B cell (primary cell): Measurements from ENCODE around the gene HAUS7. TPM values are rescaled to one million over a fixed set of nuclear protein-coding genes. Genes with fewer than 3 reads are reported as not detected.

Source experiments
- ATAC-seq: fragments of 200-7000 bp; cut with Tn5 transposase; one replicate; pipeline ENCODE4 v1.10.0; 2021; ENCODE audit warnings: low read depth, mild to moderate bottlenecking, moderate number of reproducible peaks, moderate library complexity
- CTCF ChIA-PET: fragments of 350-600 bp; sonication (Branson Sonifier 250); formaldehyde crosslinking; loops from one replicate; lab custom pipeline; 2021; ENCODE audit warnings: antibody characterized with exemption, inconsistent platforms; lab: Charles Lee
- POLR2A ChIA-PET: fragments of 350-600 bp; sonication (Branson Sonifier 250); formaldehyde crosslinking; loops from one replicate; lab custom pipeline; 2021; ENCODE audit warnings: antibody characterized with exemption; lab: Charles Lee
- DNase-seq: peaks from one replicate; pipeline ENCODE4 v3.0.0; 2013
- H2AFZ ChIP-seq: 2 replicates; pipeline ENCODE4 v1.6.1; 2012; ENCODE audit warnings: mild to moderate bottlenecking, low read depth, low read length; ENCODE audit not compliant: insufficient read depth, poor library complexity, severe bottlenecking
- H3K27ac ChIP-seq, 2 donors: 1 replicate in 1 of 2; 2 replicates in 1 of 2; pipeline ENCODE4 v1.5.1; 2012 to 2013; ENCODE audit warnings: low read length in 2 of 2, mild to moderate bottlenecking in 2 of 2, moderate library complexity in 1 of 2
- H3K27me3 ChIP-seq, 4 experiments: fragments of 200-600 bp in 1 of 4; sonication (generic) in 1 of 4; replicated peaks in 1 of 4; 1 replicate in 2 of 4; 2 replicates in 2 of 4; pipeline versions ENCODE4 v1.6.1 to v1.7.0; 2013 to 2016; ENCODE audit warnings: low read length in 3 of 4, mild to moderate bottlenecking in 2 of 4, mixed read lengths in 1 of 4, moderate library complexity in 1 of 4; ENCODE audit not compliant: insufficient read depth in 4 of 4, control insufficient read depth in 3 of 4; ENCODE audit errors: control extremely low read depth in 1 of 4
- H3K36me3 ChIP-seq, 2 experiments: replicated peaks in 1 of 2; 1 replicate in 1 of 2; 2 replicates in 1 of 2; pipeline versions ENCODE4 v1.6.1 to v1.7.1; 2013; ENCODE audit warnings: low read length in 1 of 2; ENCODE audit not compliant: insufficient read depth in 2 of 2, control insufficient read depth in 1 of 2; ENCODE audit errors: control extremely low read depth in 1 of 2, extremely low read depth in 1 of 2
- H3K4me1 ChIP-seq, 2 donors: fragments of 200-600 bp in 1 of 2; sonication (generic) in 1 of 2; 1 replicate in 1 of 2; 2 replicates in 1 of 2; pipeline versions ENCODE4 v1.5.1 to v1.6.1; 2013 to 2017; ENCODE audit warnings: low read length in 2 of 2; ENCODE audit not compliant: control insufficient read depth in 2 of 2, insufficient read depth in 2 of 2
- H3K4me2 ChIP-seq: replicated peaks from 2 replicates; pipeline ENCODE3; 2012; ENCODE audit warnings: mild to moderate bottlenecking, low read depth, low read length; ENCODE audit not compliant: poor library complexity, severe bottlenecking
- H3K4me3 ChIP-seq, 5 experiments: fragments of 200-600 bp in 1 of 5; sonication (generic) in 1 of 5; 1 replicate in 3 of 5; 2 replicates in 2 of 5; pipeline versions ENCODE4 v1.5.1 to v1.7.0; 2011 to 2016; ENCODE audit warnings: low read length in 4 of 5, mild to moderate bottlenecking in 4 of 5, low read depth in 2 of 5, control low read depth in 1 of 5, moderate library complexity in 1 of 5; ENCODE audit not compliant: insufficient read depth in 1 of 5; ENCODE audit errors: control extremely low read depth in 1 of 5, extremely low read depth in 1 of 5
- H3K79me2 ChIP-seq: fragments of 200-600 bp; sonication (generic); one replicate; pipeline ENCODE4 v1.6.0; 2016; ENCODE audit warnings: low read length; ENCODE audit not compliant: control insufficient read depth, insufficient read depth
- H3K9ac ChIP-seq: fragments of 200-600 bp; sonication (generic); 2 replicates; pipeline ENCODE4 v1.6.1; 2017; ENCODE audit warnings: mild to moderate bottlenecking, low read length, moderate library complexity
- H3K9me3 ChIP-seq, 3 donors: one replicate each; pipeline versions ENCODE4 v1.6.1 to v1.7.1; 2013; ENCODE audit warnings: low read length in 2 of 3; ENCODE audit not compliant: control insufficient read depth in 2 of 3, insufficient read depth in 1 of 3; ENCODE audit errors: control extremely low read depth in 1 of 3
- H4K20me1 ChIP-seq: 2 replicates; pipeline ENCODE4 v1.6.0; 2012; ENCODE audit warnings: mild to moderate bottlenecking, low read length; ENCODE audit not compliant: insufficient read depth, control insufficient read depth, poor library complexity, severe bottlenecking
- H3K27ac Mint-ChIP-seq: one replicate; pipeline ENCODE4 v1.8.0; 2021; ENCODE audit warnings: mixed read lengths
- H3K27me3 Mint-ChIP-seq: one replicate; pipeline ENCODE4 v1.8.0; 2021; ENCODE audit warnings: mixed read lengths
- H3K4me1 Mint-ChIP-seq: one replicate; pipeline ENCODE4 v1.8.0; 2021; ENCODE audit warnings: mixed read lengths
- H3K4me3 Mint-ChIP-seq: one replicate; pipeline ENCODE4 v1.8.0; 2021; ENCODE audit warnings: mixed read lengths
- H3K9me3 Mint-ChIP-seq: one replicate; pipeline ENCODE4 v1.8.0; 2022; ENCODE audit warnings: mixed read lengths; ENCODE audit not compliant: insufficient read depth
- CTCF ChIP-seq: fragments of 200-600 bp; IDR thresholded peaks from one replicate; pipeline ENCODE4 v1.8.0; 2022; ENCODE audit warnings: antibody characterized with exemption, mild to moderate bottlenecking
- EZH2 ChIP-seq: IDR thresholded peaks from 2 replicates; pipeline ENCODE4 v1.6.1; 2012; ENCODE audit warnings: borderline replicate concordance, low read depth, mild to moderate bottlenecking, moderate library complexity, low read length; ENCODE audit not compliant: insufficient read depth, poor library complexity, severe bottlenecking
- WGBS: methylation state at CpG from one replicate; pipeline ENCODE4 v1.1.5; 2013; ENCODE audit warnings: missing lambda C conversion rate; ENCODE audit not compliant: insufficient coverage; 5-methylcytosine and 5-hydroxymethylcytosine counted together
- intact Hi-C: fragments of 100-400 bp; cut with micrococcal nuclease; formaldehyde crosslinking; loops from one replicate; pipeline ENCODE4 v1.10.0; 2022
- polyA plus RNA-seq: library from polyadenylated mRNA; depleted of rRNA; stranded (reverse); fragments of >200 nt; gene quantifications from 2 replicates; pipeline ENCODE4 v1.2.3, GENCODE V29; 2012
- small RNA-seq: library from RNA; depleted of rRNA; stranded (forward); fragments of <200 nt; gene quantifications from one replicate; pipeline ENCODE3, GENCODE V24; 2012; ENCODE audit warnings: low replicate concordance, low read depth; ENCODE audit not compliant: insufficient read length
- total RNA-seq, 2 donors: library from RNA; stranded (reverse); fragments of 120-200 nt in 1 of 2; gene quantifications; 1 replicate in 1 of 2; 2 replicates in 1 of 2; pipeline versions ENCODE4 v1.2.3 to v1.2.4, GENCODE V29; 2013 to 2022

The HAUS7 gene
- total and polyA plus RNA-seq, 2 donors (not counting 1 experiment from before 2014, with no cell fraction given) = 25.2 to 26.9 TPM

GRCh38 chrX:153398275-153398960 lies 72.0 kb downstream of the HAUS7 start:
- WGBS = 97% methylated on average over 14 of the region's 17 CpGs
- Mint-ChIP-seq H3K27ac (no peak overlapping the region), H3K9me3 (no peaks in the 10 kb centered on the region), H3K27me3 (no peaks in the 10 kb centered on the region), H3K4me3 (no peak overlapping the region), H3K4me1 (peaks cover 3% of the 10 kb centered on the region)
- TF ChIP-seq CTCF = no peak
- no peak for TF ChIP-seq EZH2
- no peaks in the 10 kb centered on the region for H3K27me3 ChIP-seq
- H3K9me3 ChIP-seq = peaks cover 0 to 3% (median 0%) of the 10 kb centered on the region in 3 donors
- intact Hi-C loops = no loop called here
- H3K79me2 ChIP-seq = no peaks in the 10 kb centered on the region
- no peaks in the 10 kb centered on the region for H3K36me3 ChIP-seq
- POLR2A ChIA-PET = no interaction called here
- no peak overlapping the region for H3K4me2 ChIP-seq
- no peak for DNase-seq
- H3K4me1 ChIP-seq = peaks cover 0 to 6% of the 10 kb centered on the region in 2 donors
- no peak overlapping the region for H3K4me3 ChIP-seq
- no peaks in the 10 kb centered on the region for H4K20me1 ChIP-seq
- no peak for ATAC-seq
- CTCF ChIA-PET = no interaction called here
- no peak overlapping the region for H2AFZ ChIP-seq
- no peak overlapping the region for H3K9ac ChIP-seq
- H3K27ac ChIP-seq = no peak overlapping the region

Small RNA genes within 50 kb of the gene (small RNA-seq; reads per million reads assigned to genes)
- gene RN7SL667P = not detected

Other genes with a start within 250 kb of the HAUS7 start
- gene PNMA6F, start 148.8 kb downstream of the HAUS7 start, total RNA-seq = not detected in 2 replicates
- gene PNMA6F, start 148.8 kb downstream of the HAUS7 start, polyA plus RNA-seq = not detected in 2 replicates
- 17.6 and 17.9 TPM in 2 replicates for gene ZNF275, start 136.4 kb downstream of the HAUS7 start, total RNA-seq
- gene ZNF275, start 136.4 kb downstream of the HAUS7 start, polyA plus RNA-seq = 8.8 and 16.4 TPM in 2 replicates
- not detected in 2 replicates for gene PNMA6E, start 69.2 kb downstream of the HAUS7 start, total RNA-seq
- not detected in 2 replicates for gene PNMA6E, start 69.2 kb downstream of the HAUS7 start, polyA plus RNA-seq
- 1.6 and 2.5 TPM in 2 replicates for gene ZFP92, start 59.1 kb downstream of the HAUS7 start, total RNA-seq
- gene ZFP92, start 59.1 kb downstream of the HAUS7 start, polyA plus RNA-seq = 0.17 and 0.24 TPM in 2 replicates
- gene TREX2, start 24.5 kb downstream of the HAUS7 start, total RNA-seq = 3.3 and 3.4 TPM in 2 replicates
- gene TREX2, start 24.5 kb downstream of the HAUS7 start, polyA plus RNA-seq = 3.8 and 5.2 TPM in 2 replicates
- not detected in 2 replicates for gene BGN, start 24.4 kb upstream of the HAUS7 start, total RNA-seq
- gene BGN, start 24.4 kb upstream of the HAUS7 start, polyA plus RNA-seq = not detected in 2 replicates
- not detected in 2 replicates for gene ATP2B3, start 47.1 kb upstream of the HAUS7 start, total RNA-seq
- gene ATP2B3, start 47.1 kb upstream of the HAUS7 start, polyA plus RNA-seq = not detected in 2 replicates
- 29.6 and 31.8 TPM in 2 replicates for gene CCNQ, start 128.6 kb upstream of the HAUS7 start, total RNA-seq
- gene CCNQ, start 128.6 kb upstream of the HAUS7 start, polyA plus RNA-seq = 40.8 and 66.0 TPM in 2 replicates
- not detected in 2 replicates for gene DUSP9, start 176.6 kb upstream of the HAUS7 start, total RNA-seq
- gene DUSP9, start 176.6 kb upstream of the HAUS7 start, polyA plus RNA-seq = not detected in 2 replicates
- 0.99 TPM in 1 of 2 replicates, not detected in the other for gene PNCK, start 203.2 kb upstream of the HAUS7 start, total RNA-seq
- 0.23 TPM in 1 of 2 replicates, not detected in the other for gene PNCK, start 203.2 kb upstream of the HAUS7 start, polyA plus RNA-seq
- 1.8 and 2.9 TPM in 2 replicates for gene SLC6A8, start 217.3 kb upstream of the HAUS7 start, total RNA-seq
- gene SLC6A8, start 217.3 kb upstream of the HAUS7 start, polyA plus RNA-seq = 0.49 and 1.3 TPM in 2 replicates